Measurements from ENCODE around the gene PURB.

The PURB gene

GRCh38 chr7:44918029-44918428 is 32.7 kb upstream of the PURB start:
- no peak overlapping the region for H3K4me3 ChIP-seq (ENCODE audit: low read depth, low read length)
- DNase-seq (ENCODE audit: low read depth): no peak
- no peak for TF ChIP-seq CTCF (IDR thresholded peaks at IDR 0.05; ENCODE audit: insufficient read depth, low read depth, low read length, missing control alignments)

DNA sequence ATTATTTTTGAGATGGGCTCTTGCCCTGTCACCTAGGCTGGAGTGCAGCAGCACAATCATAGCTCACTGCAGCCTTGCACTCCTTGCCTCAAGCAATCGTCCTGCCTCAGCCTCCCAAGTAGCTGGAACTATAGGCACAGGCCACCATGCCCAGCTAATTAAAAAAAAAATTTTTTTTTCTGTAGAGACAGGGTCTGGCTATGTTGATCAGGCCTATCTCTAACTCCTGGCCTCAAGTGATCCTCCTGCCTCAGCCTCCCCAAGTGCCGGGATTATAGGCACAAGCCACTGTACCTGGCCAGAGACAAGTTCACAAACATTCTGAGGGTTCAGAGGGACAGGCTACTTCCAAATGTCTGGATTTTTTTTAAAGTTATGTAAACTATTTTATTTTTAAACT is 32.1 kb upstream of the PURB start:
- TF ChIP-seq CTCF (IDR thresholded peaks at IDR 0.05; ENCODE audit: insufficient read depth, low read depth, low read length, missing control alignments): no peak
- no peak for DNase-seq (ENCODE audit: low read depth)
- no peak overlapping the region for H3K4me3 ChIP-seq (ENCODE audit: low read depth, low read length)

DNA sequence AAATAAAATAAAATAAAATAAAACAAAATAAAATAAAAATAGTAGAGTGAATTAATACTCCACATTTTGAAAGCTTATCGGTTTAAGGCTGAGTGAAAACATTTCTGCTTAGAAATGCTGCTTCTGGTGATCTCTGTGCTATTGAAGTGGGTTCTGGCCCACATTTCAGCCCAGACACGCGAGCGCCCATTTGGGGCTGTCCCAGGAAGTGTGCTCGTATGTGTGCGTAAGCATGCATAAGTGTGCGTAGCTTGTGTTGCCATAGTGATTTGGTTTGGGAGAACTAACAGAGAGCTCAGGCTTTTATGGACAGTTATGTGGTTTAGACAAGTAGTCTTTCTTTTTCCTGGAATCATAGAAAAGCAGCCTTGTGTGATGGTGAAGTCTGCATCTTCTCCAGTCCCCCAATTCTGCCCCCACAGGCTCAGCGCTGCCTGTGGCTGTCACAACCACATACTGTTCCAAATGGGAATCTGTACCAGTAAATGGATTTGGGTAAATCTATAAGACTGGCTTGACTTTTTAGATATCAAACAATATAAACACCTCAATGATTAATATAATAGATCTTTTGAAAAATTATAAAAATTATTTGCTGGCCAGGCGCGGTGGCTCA is 29.8 kb upstream of the PURB start:
- no peak overlapping the region for H3K4me3 ChIP-seq (ENCODE audit: low read depth, low read length)
- TF ChIP-seq CTCF (IDR thresholded peaks at IDR 0.05; ENCODE audit: insufficient read depth, low read depth, low read length, missing control alignments): no peak
- DNase-seq (ENCODE audit: low read depth): peak; percentile 59

GRCh38 chr7:44912775-44913347 is 27.5 kb upstream of the PURB start:
- no peak overlapping the region for H3K4me3 ChIP-seq (ENCODE audit: low read depth, low read length)
- DNase-seq (ENCODE audit: low read depth): no peak
- no peak for TF ChIP-seq CTCF (IDR thresholded peaks at IDR 0.05; ENCODE audit: insufficient read depth, low read depth, low read length, missing control alignments)

DNA sequence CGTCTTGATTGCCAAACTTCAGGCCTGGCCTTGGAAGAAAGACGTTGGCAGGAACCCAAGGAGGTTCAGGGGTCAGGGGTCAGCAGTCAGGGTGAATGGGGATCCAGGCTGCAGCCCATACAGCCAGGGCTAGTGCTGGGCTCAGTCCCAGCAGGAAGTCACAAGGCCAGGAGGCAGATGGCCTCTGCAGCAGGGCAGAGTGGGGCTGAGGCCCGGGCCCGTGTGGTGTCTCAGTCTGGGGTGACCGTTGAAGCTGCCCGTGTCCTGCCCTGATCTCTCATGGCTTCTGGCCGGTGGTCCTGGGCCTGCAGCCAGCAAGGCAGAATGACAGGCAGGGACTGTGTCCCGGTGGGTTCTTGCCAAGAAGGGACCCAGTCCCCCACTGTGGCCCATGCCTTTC is 26.6 kb upstream of the PURB start:
- TF ChIP-seq CTCF (IDR thresholded peaks at IDR 0.05; ENCODE audit: insufficient read depth, low read depth, low read length, missing control alignments): no peak

DNA sequence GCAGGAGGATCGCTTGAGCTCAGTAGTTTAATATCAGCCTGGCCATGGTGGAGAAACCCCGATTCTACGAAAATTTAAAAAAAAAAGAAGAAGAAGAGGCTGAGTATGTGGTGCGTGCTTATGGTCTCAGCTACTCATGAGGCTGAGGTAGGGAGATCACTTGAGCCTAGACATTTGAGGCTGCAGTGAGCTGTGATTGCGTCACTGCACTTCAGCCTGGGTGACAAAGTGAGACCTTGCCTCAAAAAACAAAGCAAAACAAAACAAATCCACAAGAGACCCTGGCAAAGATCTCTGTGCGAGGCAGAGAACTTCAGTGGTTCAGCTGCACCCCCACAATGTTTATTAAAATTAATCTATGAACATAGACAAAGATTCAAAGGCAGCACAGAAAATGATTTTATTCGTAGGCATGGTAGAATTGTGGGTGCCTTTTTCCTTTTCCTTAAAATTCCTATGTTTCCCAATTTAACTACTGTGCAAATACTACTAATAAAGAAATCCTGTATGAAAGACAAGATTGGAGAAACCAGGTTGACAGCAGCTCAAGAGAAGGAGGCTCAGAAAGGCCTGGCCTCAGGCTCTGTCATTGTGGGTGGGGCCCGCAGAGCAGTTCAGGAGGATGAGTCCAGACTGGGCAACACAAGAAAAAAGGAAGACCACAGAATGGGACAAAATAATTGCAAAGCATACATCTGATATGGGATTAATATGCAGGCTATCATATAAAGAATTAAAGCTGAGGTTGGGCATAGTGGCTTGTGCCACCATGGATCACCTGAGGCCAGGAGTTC is 24.5 kb upstream of the PURB start:
- no peak for DNase-seq (ENCODE audit: low read depth)
- TF ChIP-seq CTCF (IDR thresholded peaks at IDR 0.05; ENCODE audit: insufficient read depth, low read depth, low read length, missing control alignments): no peak
- H3K4me3 ChIP-seq (ENCODE audit: low read depth, low read length): no peak overlapping the region

More for the DNA sequence above, 26.6 kb upstream of the PURB start:
- H3K4me3 ChIP-seq (ENCODE audit: low read depth, low read length): no peak overlapping the region
- DNase-seq (ENCODE audit: low read depth): no peak
